OCI-LY1 (cell line): ENCODE results near the gene LTBP2.

Experiments
- CTCF ChIP-seq: fragments of 200-600 bp; sonication (generic), shearing (Covaris generic); IDR thresholded peaks from 2 replicates; pipeline ENCODE4 v1.5.1; 2017; ENCODE audit warnings: mild to moderate bottlenecking, antibody characterized with exemption, low read length, moderate library complexity, mixed read lengths
- EZH2 ChIP-seq: fragments of 200-600 bp; sonication (generic), shearing (Covaris generic); IDR thresholded peaks from 2 replicates; pipeline ENCODE4 v1.8.0; 2017; ENCODE audit warnings: borderline replicate concordance, mixed run types, mild to moderate bottlenecking, antibody characterized with exemption, low read length, moderate library complexity, mixed read lengths

DNA sequence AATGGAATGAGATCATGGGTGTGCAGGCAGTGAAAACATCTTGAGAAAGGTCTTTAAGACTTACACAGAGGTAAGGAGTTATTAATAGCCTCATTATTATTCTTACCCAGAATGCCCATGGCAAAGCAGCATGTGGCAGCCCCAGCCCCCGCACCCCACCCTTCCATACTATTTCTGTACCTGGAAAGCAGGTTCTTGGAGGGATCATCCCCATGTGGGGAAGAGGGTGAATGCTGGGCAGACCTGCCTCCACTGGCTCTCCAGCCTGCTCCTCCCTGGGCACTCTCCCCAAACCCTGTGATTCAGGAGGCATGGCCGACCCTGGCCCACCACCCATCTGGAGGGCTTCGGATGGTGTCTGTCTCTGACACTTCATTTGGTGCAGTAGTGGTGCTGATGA, 147.3 kb downstream of the LTBP2 start:
- TF ChIP-seq CTCF: no peak
- TF ChIP-seq EZH2: no peak
